K562 (cell line): ENCODE results near the gene SYNGR1. TPM values are rescaled to one million over a fixed set of nuclear protein-coding genes. Genes with fewer than 3 reads are reported as not detected.

Experiments
- CBFA2T3 ChIP-seq: fragments of 450-650 bp; IDR thresholded peaks from 2 replicates; pipeline ENCODE4 v1.6.1; 2017
- CC2D1A ChIP-seq: fragments of 450-650 bp; IDR thresholded peaks from 2 replicates; pipeline ENCODE4 v1.6.1; 2017; ENCODE audit warnings: mild to moderate bottlenecking
- DMBX1 ChIP-seq: fragments of 250-450 bp; sonication (Bioruptor Pico); IDR thresholded peaks from 2 replicates; pipeline ENCODE4 v1.8.0; 2022; ENCODE audit warnings: inconsistent platforms, mild to moderate bottlenecking, moderate library complexity, borderline replicate concordance
- EHMT2 ChIP-seq: fragments of 450-650 bp; IDR thresholded peaks from 2 replicates; pipeline ENCODE4 v1.6.1; 2018; ENCODE audit warnings: antibody characterized with exemption
- FOXK1 ChIP-seq: sonication (generic); formaldehyde crosslinking; IDR thresholded peaks from 2 replicates; pipeline ENCODE4 v1.8.0; 2022; ENCODE audit warnings: missing genetic modification reagents, mild to moderate bottlenecking, borderline replicate concordance
- HMG20B ChIP-seq: fragments of 250-450 bp; sonication (Bioruptor Pico); IDR thresholded peaks from 2 replicates; pipeline ENCODE4 v1.5.0; 2021; ENCODE audit warnings: mild to moderate bottlenecking
- NELFE ChIP-seq: IDR thresholded peaks from 2 replicates; pipeline ENCODE4 v1.6.1; 2011; ENCODE audit warnings: mild to moderate bottlenecking; ENCODE audit not compliant: insufficient read depth, insufficient read length
- NFATC3 ChIP-seq: fragments of 450-650 bp; IDR thresholded peaks from 2 replicates; pipeline ENCODE4 v1.6.1; 2017; ENCODE audit warnings: mild to moderate bottlenecking
- NFE2 ChIP-seq: IDR thresholded peaks from 2 replicates; pipeline ENCODE4 v1.6.1; 2014; ENCODE audit warnings: antibody characterized with exemption, low read depth
- NR2C2 ChIP-seq, 2 experiments: fragments of 200-800 bp in 1 of 2; sonication (Bioruptor generic) in 1 of 2; sonication (generic) in 1 of 2; formaldehyde crosslinking in 1 of 2; IDR thresholded peaks; 2 replicates each; pipeline versions ENCODE4 v1.6.1 to v1.8.0; 2016 to 2022; ENCODE audit warnings: mild to moderate bottlenecking in 1 of 2, missing compliant biosample characterization in 1 of 2, missing genetic modification characterization in 1 of 2, missing genetic modification reagents in 1 of 2
- RBM14 ChIP-seq: fragments of 200-400 bp; formaldehyde crosslinking; IDR thresholded peaks from 2 replicates; pipeline ENCODE4 v1.6.1; 2018; ENCODE audit warnings: low read depth, mild to moderate bottlenecking, low read length, moderate library complexity, borderline replicate concordance; ENCODE audit not compliant: insufficient read depth
- XRCC5 ChIP-seq: fragments of 200-400 bp; formaldehyde crosslinking; IDR thresholded peaks from 2 replicates; pipeline ENCODE4 v1.6.1; 2017; ENCODE audit warnings: low read depth, mild to moderate bottlenecking, low read length
- ZFPM2 ChIP-seq: fragments of 250-450 bp; sonication (Bioruptor Pico); IDR thresholded peaks from 2 replicates; pipeline ENCODE4 v1.5.1; 2022; ENCODE audit warnings: mild to moderate bottlenecking
- ZNF584 ChIP-seq: fragments of 200-800 bp; sonication (Bioruptor generic); IDR thresholded peaks from 2 replicates; pipeline ENCODE4 v1.6.1; 2016; ENCODE audit warnings: low read depth, mild to moderate bottlenecking, missing genetic modification characterization, missing compliant biosample characterization
- ZNF589 ChIP-seq: fragments of 200-800 bp; sonication (Bioruptor generic); IDR thresholded peaks from 2 replicates; pipeline ENCODE4 v1.6.1; 2016; ENCODE audit warnings: low read depth, missing genetic modification characterization, missing compliant biosample characterization
- ZNF76 ChIP-seq: fragments of 250-450 bp; sonication (Bioruptor Pico); IDR thresholded peaks from 2 replicates; pipeline ENCODE4 v1.4.0; 2020; ENCODE audit warnings: mild to moderate bottlenecking, moderate library complexity, borderline replicate concordance
- ZZZ3 ChIP-seq: fragments of 450-650 bp; IDR thresholded peaks from 2 replicates; pipeline ENCODE4 v1.6.1; 2016; ENCODE audit warnings: antibody characterized with exemption, mild to moderate bottlenecking, moderate library complexity
- polyA plus RNA-seq, 8 experiments: library from polyadenylated mRNA; depleted of rRNA in 4 of 8; stranded (reverse) in 5 of 8; unstranded in 3 of 8; fragments of >200 nt; fragmentation: Nextera tagmentation in 2 of 8; fragmentation: Illumina TruSeq in 1 of 8; extraction: Ambion mirVana in 2 of 8; extraction: Trizol in 1 of 8; gene quantifications; 2 replicates each; pipeline versions ENCODE4 v1.2.1 to v1.2.3, GENCODE V29; 2011 to 2014; ENCODE audit warnings: inconsistent platforms in 1 of 8, missing spikeins in 1 of 8
- total RNA-seq, 7 experiments: library from RNA; depleted of rRNA in 6 of 7; stranded (reverse); fragments of >200 nt in 6 of 7; fragmentation: Illumina TruSeq in 2 of 7; extraction: Trizol in 2 of 7; gene quantifications; 2 replicates each; pipeline versions ENCODE4 v1.2.1 to v1.2.3, GENCODE V29; 2011 to 2021; ENCODE audit warnings: low replicate concordance in 1 of 7
- TF ChIP-seq, protein P1 (sequence below): fragments of 250-450 bp; sonication (Bioruptor Pico); IDR thresholded peaks from 2 replicates; pipeline ENCODE4 v1.5.0; 2021; ENCODE audit warnings: mild to moderate bottlenecking, moderate library complexity
- TF ChIP-seq, protein P2 (sequence below): sonication (generic); formaldehyde crosslinking; IDR thresholded peaks from 2 replicates; pipeline ENCODE4 v1.8.0; 2022; ENCODE audit warnings: missing genetic modification reagents, mild to moderate bottlenecking, borderline replicate concordance
- TF ChIP-seq, protein P3 (sequence below): fragments of 250-450 bp; sonication (Bioruptor Pico); IDR thresholded peaks from 2 replicates; pipeline ENCODE4 v1.4.0; 2020
- TF ChIP-seq, protein P4 (sequence below): fragments of 450-650 bp; formaldehyde crosslinking; IDR thresholded peaks from 2 replicates; pipeline ENCODE4 v1.4.0; 2020; ENCODE audit warnings: mild to moderate bottlenecking, moderate library complexity

Gene SYNGR1
- total and polyA plus RNA-seq, 9 of the 15 experiments (the other 6 are each of a cell fraction or from before 2014, with no cell fraction given) = 1.8 to 15.9 (median 5.5) TPM

DNA sequence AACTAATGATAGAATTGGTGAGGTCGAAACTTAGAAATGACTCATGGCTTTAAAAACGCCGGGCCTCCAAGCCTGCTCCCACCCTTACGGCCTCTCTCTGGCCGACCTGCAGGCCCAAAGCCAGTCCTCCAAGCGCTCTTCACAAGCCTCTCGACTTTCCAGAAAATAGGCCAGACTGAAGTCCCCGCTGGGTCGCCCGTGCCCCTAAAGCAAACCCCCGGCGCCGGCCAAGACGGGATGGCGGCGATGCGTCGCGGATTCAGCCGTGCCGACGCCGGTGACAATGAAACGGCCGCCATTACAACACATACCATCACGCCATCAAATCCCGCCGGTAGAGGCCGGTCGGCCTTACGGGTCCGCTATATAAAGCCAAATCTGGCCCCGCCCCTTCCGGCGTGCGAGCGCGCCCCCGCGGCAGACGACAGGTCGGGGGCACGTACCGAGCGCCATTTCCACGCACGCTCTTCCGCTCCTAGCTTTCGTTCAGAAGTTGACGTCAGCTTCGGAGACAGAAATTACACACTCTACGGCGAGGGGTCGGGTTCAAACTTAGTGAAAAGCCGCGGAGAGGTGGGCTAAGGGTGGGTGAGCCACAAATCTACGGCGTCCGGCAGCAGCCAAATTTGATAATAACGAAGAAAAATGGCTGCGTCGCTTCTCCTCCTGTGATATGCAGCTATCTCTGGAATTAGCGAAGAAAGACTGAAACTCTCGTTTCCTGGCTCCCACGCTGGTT lies 30.3 kb upstream of the SYNGR1 start, which contains the start of gene RPL3 (continued):
- TF ChIP-seq, protein P1, sequence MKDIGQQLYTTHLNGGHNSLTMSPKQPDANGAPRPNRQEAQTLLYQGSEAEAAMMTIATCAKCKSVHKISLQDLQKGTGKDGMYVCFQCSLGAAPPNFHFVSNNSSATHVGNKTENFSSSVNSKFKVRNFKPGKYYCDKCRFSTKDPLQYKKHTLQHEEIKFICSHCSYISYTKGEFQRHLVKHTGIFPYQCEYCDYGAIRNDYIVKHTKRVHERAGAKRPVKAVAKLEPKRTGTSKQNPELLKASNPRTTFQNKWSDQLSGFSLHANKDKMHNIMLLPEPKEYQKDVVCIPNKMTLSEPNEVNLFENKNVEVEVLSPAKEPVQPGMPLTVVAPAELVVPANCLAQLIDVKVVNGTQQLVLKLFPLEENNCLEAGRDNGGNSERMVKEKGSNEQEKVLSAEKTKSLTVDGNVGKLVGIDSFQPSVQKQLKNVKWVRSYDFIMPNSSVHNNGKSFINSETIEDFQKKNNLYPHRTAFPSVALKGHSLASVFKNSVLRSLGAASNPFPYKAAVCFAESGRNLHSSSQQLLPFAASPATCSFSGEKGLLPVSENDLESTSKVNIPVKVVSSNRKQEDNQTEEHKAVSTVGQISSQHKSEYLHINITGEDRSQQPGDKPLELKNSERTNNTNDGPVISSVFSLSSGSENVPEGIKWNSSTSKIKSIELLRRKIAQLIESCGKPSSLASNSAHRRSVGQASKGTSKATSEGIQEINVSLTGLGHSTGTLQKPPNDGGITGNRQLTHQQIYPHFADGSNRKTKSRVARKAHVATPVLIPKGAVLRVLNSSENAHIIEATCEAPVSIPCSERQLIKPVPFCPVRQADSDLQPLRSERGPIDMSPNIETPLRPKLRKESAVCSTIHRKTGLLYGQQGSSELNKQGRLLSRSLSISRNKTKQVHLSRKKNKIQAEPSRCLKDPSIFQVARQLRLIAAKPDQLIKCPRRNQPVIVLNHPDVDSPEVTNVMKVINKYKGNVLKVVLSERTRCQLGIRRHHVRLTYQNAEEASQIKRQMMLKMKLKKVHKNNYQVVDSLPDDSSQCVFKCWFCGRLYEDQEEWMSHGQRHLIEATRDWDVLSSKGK (CRISPR knock-in tag) = no peak
- TF ChIP-seq ZNF584 (CRISPR knock-in tag) = no peak
- peak; percentile 17; the same call in 1 of the 2 replicates for TF ChIP-seq CBFA2T3
- TF ChIP-seq ZNF589 (CRISPR knock-in tag) = 0 out of 2 replicates have a peak, but pooled peaks have one; percentile 13
- TF ChIP-seq DMBX1 (CRISPR knock-in tag) = no peak
- TF ChIP-seq ZNF76 = 0 out of 2 replicates have a peak, but pooled peaks have one; percentile 16
- no peak for TF ChIP-seq CC2D1A
- TF ChIP-seq NFE2 = 0 out of 2 replicates have a peak, but pooled peaks have one; percentile 1
- peak; percentile 53 for TF ChIP-seq NELFE
- TF ChIP-seq FOXK1 = 0 out of 2 replicates have a peak, but pooled peaks have one; percentile 16
- TF ChIP-seq ZZZ3 = peak; percentile 98
- TF ChIP-seq, protein P2, sequence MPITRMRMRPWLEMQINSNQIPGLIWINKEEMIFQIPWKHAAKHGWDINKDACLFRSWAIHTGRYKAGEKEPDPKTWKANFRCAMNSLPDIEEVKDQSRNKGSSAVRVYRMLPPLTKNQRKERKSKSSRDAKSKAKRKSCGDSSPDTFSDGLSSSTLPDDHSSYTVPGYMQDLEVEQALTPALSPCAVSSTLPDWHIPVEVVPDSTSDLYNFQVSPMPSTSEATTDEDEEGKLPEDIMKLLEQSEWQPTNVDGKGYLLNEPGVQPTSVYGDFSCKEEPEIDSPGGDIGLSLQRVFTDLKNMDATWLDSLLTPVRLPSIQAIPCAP (CRISPR knock-in tag) = no peak
- TF ChIP-seq EHMT2 = no peak
- no peak for TF ChIP-seq NR2C2 (CRISPR knock-in tag; IDR thresholded peaks at IDR 0.05)
- peak; percentile 91 for TF ChIP-seq NR2C2 (tag; IDR thresholded peaks at IDR 0.05)
- TF ChIP-seq, protein P3, sequence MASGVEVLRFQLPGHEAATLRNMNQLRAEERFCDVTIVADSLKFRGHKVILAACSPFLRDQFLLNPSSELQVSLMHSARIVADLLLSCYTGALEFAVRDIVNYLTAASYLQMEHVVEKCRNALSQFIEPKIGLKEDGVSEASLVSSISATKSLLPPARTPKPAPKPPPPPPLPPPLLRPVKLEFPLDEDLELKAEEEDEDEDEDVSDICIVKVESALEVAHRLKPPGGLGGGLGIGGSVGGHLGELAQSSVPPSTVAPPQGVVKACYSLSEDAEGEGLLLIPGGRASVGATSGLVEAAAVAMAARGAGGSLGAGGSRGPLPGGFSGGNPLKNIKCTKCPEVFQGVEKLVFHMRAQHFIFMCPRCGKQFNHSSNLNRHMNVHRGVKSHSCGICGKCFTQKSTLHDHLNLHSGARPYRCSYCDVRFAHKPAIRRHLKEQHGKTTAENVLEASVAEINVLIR (CRISPR knock-in tag) = no peak
- TF ChIP-seq, protein P4, sequence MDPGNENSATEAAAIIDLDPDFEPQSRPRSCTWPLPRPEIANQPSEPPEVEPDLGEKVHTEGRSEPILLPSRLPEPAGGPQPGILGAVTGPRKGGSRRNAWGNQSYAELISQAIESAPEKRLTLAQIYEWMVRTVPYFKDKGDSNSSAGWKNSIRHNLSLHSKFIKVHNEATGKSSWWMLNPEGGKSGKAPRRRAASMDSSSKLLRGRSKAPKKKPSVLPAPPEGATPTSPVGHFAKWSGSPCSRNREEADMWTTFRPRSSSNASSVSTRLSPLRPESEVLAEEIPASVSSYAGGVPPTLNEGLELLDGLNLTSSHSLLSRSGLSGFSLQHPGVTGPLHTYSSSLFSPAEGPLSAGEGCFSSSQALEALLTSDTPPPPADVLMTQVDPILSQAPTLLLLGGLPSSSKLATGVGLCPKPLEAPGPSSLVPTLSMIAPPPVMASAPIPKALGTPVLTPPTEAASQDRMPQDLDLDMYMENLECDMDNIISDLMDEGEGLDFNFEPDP (CRISPR knock-in tag) = no peak
- TF ChIP-seq HMG20B = no peak
- TF ChIP-seq NFATC3 = no peak
- TF ChIP-seq ZFPM2 (CRISPR knock-in tag) = no peak
- TF ChIP-seq RBM14 = 0 out of 2 replicates have a peak, but pooled peaks have one; percentile 91
- 0 out of 2 replicates have a peak, but pooled peaks have one; percentile 65 for TF ChIP-seq XRCC5
